DMS114 treated with DMSO at 0.1 percent for 48 hours (cell line): ENCODE measurements around the gene TACC2.
"Not testable (repeated sequence)": the region's sequence is repeated elsewhere in the genome, so short reads cannot be mapped to it uniquely, and the experiment has no call there.

Experiments used
- DNase-seq: peaks from one replicate; lab custom pipeline; 2025; ENCODE audit not compliant: unreplicated experiment; lab: John Stamatoyannopoulos, UW

Gene TACC2

DNA sequence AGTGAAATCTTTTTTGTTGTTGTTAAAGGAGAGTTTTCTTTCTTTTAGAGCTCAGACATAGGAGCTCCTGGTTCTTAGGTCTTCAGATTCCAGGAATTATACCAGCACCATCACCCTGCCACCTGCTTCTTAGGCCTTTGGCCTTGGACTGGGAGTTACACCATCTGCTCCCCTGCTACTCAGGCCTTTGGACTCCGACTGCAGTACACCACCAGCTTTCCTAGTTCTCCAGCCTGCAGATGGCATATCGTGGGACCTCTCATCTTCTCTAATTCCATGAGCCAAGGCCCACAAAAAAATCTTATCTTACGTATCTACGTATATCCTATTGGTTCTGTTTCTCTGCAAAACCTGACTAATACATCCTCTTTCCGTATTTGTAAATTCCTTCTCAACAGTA, 5.1 kb upstream of the TACC2 start:
- no peak for DNase-seq

GRCh38 chr10:121984463-121984862, 4.5 kb upstream of the TACC2 start:
- DNase-seq: no peak

GRCh38 chr10:121990015-121990677, 1.2 kb downstream of the TACC2 start:
- no peak for DNase-seq

DNA sequence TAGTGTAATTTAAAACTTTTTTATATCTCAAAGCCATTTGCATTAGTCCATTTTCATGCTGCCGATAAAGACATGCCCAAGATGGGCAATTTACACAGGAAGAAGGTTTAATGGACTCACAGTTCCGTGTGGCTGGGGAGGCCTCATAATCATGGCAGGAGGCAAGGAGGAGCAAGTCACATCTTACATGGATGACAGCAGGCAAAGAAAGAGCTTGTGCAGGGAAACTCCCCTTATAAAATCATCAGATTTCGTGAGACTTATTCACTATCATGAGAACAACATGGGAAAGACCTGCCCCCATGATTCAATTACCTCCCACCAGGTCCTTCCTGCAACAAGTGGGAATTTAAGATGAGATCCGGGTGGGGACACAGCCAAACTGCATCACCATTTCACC, 2.8 kb downstream of the TACC2 start:
- not testable (repeated sequence) for DNase-seq

DNA sequence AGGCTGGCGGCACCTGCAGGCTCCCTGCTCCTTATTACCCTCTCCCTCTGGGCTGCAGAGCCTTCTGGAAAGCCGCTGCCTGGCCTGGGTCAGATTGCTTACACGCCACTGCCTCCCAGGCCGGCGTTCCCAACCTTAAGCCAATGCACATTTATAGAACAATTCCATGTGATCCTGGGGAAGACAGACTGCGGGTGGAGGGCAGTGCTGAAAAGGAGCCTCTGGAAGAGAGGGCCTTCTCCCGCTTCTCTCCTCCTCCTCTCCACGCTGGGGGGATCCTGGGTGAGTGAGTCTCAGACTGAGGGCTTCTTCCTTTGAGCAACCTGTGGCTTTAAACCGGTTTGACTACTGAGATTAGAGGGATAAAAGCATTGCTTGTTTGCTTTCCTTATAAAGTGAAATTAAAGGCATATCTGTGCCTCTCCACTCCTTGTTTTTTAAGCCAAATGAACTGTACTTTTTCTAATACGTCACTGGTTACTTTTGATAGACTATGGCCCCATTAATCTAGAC, 5.5 kb downstream of the TACC2 start:
- no peak for DNase-seq

GRCh38 chr10:121998462-121998861, 9.5 kb downstream of the TACC2 start:
- no peak for DNase-seq

GRCh38 chr10:121999301-121999700, 10.3 kb downstream of the TACC2 start:
- no peak for DNase-seq

DNA sequence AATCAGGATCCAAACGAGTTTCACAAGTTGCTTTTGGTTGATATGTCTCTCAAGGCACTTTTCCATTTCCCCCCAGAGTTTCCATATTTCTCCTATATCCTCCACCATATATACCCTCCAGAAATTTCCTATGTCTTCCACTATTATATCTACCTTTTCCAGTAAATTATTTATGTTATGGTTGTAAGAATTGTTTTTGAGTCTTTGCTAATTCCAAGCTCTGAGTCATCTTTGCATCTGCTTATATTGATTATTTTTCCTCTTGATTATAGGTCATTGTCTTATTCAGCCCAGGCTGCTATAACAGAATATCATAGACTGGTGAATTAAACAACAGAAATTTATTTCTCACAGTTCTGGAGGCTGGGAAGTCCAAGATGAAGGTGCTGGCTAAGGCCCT, 12.7 kb downstream of the TACC2 start:
- DNase-seq: no peak

GRCh38 chr10:122007415-122007814, 18.5 kb downstream of the TACC2 start:
- DNase-seq: no peak

DNA sequence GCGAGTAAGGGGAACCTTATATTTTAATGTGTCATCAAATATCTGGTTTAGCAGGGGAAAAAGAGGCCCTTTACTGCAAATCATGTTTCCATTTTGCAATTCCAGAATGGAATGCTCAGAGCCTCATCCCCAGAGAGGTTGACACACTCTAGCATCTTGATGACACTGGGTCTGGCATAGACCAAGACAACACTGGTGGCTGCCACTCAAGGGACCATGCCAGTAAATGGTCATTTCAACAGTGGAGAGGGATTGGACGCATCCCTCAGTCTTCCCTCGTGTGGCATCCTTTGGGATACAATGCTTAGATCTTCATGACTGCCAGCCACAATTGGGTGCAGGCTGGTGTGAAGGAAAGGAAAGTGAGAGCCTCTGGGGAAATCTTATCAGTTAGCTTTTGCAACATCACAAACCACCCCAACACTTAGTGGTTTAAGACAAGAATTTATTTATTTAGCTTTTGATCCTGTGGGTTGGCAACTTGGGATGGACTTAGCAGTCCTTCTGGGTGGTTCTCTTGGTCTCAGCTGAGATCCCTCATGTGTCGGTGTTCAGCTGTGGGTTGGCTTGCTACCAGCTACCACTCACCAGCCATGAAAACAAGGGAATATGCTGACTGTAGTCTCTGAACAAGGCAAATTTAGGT, 21.6 kb downstream of the TACC2 start:
- no peak for DNase-seq

DNA sequence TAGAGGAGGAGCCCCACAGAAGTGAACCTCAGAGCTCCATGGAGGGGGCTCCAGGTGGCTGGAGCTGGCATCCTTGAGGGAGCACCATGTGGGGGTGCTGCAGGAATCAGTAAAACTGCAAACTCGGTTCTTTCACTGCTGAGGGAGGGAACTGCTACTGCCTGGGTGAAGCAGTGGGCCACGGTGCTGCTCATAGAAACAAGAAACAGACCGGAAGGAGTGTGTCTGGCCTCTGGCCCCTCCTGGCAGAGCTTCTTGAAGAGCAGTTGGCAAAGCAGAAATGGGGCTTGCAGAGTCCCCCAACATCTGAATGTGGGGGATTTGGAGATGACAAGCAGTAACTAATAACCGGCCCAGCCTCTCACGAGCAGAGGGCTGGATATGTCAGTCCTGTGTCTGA, 23.8 kb downstream of the TACC2 start:
- DNase-seq: no peak

DNA sequence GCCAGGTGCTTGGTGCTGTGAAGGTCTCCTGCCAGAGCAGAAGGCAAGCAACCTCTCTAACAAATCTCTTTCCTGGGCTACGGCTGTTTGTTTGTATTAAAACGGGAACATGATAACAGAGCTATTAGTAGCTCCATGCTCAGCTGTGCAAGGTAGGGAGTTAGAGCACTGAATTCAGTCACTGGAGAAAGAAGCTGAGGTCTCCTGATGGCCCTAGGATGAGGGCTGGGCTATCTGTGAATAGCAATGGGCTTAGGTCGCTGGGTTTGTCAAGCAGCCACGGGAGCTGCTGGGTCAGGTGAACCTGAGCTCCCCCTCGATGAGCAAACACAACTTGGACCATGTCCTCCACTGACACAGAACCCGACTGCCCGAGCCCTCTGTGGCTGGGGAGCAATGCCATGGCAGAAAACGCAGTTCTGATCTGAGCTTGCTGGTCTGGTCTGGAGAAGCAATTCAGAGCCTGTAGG, 24.4 kb downstream of the TACC2 start:
- no peak for DNase-seq

GRCh38 chr10:122014652-122015248, 25.8 kb downstream of the TACC2 start:
- no peak for DNase-seq

DNA sequence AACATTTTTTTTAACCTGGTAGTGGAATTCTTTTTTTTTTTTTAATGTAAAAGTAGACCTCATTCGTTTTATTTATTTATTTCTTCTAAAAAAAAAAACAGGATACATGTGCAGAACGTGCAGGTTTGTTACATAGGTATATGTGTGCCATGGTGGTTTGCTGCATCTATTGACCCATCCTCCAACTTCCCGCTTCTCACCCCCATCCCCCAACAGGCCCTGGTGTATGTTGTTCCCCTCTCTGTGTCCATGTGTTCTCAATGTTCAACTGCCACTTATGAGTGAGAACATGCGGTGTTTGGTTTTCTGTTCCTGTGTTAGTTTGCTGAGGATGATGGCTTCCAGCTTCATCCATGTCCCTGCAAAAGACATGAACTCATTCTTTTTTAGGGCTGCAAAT, 29.0 kb downstream of the TACC2 start:
- DNase-seq: not testable (repeated sequence)

DNA sequence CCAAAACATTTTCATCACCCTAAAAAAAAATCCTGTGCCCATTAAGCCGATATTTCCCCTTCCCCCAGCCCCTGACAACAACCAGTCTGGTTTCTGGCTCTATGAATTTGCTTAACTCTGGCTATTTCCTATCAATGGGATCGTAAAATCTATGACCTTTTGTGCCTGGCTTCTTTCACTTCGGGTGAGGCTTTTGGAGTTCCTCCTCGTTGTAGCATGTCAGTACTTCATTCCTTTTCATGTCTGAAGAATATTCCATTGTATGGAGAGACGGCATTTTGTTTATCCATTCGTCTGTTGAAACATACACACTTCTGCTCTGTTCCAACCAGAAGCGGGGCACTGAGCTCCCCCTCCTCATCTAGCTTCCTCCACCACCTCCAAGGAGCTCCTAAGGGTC, 29.5 kb downstream of the TACC2 start:
- no peak for DNase-seq

DNA sequence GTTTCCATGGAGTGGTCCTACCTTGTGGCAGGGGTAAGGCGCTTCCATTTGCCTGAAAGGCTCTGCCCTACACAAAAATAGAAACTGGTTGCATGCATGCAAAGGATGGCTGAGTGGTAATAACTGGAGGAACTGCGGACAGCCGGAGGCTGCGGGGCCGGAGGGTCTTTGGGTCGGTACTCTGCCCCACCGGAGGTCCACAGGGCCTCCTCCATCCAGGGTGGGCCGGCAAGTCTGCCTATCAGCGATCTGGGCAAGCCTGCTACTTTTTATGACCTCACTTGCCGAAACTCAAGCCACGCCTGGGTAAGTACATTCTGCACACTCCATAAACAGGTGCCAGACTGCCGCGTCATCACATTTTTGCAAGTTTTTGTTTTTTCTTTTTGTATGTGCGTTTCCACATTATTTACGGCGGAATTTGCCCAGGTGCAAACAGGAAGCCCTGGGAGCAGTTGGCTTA, 30.0 kb downstream of the TACC2 start:
- DNase-seq: no peak

DNA sequence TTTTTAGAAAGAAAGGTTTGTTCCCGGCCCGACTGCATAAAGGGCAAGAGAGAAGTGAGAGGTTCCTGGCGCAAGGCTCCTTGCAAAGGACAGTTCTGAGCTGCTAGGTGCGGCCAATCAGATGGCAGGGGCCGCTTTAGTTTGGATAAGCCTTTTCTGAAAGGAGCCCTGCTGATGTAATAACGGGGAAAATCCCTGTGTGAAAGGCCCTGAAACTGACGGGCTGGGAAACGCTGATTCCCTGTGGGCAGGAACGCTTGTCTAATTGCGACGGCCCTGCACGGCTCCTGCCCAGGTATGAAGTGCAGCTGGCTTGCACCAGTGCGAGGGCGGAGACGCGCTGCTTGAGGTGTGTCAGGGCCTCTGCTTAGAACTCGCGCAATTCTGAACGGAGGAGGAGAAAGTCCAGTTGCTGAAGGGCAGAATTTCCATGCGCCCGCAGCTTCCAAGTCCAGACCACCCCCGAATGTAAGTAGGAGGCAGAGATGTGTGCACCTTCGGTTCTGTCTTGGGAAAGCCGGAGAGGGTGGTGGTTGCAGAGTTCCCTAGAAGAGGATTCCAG, 30.5 kb downstream of the TACC2 start:
- DNase-seq: no peak

DNA sequence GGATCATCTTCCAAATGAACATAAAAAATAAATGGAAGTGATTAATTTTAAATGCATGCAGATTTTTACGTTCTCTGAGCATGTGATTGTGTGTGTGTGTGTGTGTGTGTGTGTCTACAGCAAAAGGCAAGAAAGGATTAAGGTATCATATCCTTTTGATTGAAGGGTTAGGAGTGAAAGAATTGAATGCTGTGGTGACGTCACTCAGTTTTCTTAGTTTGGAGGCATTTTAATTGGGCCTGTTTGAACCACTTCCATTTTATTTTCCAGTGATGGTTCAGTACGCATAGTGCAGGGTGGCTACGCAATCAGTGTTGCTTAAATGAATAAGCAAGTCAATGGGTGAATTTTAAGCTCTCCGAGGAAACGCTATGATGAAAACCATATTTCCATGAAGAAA, 31.3 kb downstream of the TACC2 start:
- DNase-seq: no peak

DNA sequence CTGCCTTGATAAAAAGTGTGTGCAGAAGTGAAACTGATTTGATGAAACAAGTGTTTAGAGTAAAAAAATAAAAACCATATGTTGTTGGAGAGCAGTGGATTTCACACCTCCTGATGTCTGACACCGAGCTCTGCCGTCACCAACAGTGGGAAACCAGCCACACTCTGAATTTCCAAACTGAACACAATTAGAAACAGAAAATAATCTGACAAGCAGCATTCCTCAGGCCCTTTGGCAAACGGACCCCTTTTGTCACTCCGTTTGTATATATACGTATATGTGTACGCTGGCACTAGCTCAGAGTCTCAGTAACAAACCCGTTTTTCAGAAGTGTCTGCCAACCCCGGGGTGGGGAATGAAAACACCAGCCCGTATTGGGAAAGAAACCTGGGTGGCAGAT, 32.4 kb downstream of the TACC2 start:
- DNase-seq: no peak

GRCh38 chr10:122021828-122022227, 32.9 kb downstream of the TACC2 start:
- DNase-seq: no peak

- DNase-seq: no peak
Observed at GRCh38 chr10:122022276-122022675, 33.3 kb downstream of the TACC2 start.

DNA sequence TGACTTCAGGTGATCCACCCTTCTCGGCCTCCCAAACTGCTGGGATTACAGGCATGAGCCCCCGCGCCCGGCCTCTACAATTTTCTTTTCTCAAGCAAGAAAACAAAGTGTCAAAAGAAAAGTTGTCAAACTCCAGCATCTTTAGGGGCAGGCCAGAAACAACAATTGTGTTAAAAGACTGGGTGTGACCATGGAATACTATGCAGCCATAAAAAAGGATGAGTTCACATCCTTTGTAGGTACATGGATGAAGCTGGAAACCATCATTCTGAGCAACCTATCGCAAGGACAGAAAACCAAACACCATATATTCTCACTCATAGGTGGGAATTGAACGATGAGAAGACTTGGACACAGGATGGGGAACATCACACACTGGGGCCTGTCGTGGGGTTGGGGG, 34.3 kb downstream of the TACC2 start:
- DNase-seq: not testable (repeated sequence)
